DND-41 (cell line): ENCODE measurements around the gene ZNF581.

Source experiments
- EZH2 ChIP-seq: IDR thresholded peaks from 3 replicates; pipeline ENCODE4 v1.6.1; 2012; ENCODE audit warnings: borderline replicate concordance, low read depth, mild to moderate bottlenecking, moderate library complexity, low read length, inconsistent platforms; ENCODE audit not compliant: severe bottlenecking
- TF ChIP-seq, protein P1 (sequence below): IDR thresholded peaks from 2 replicates; pipeline ENCODE4 v1.5.1; 2012; ENCODE audit warnings: borderline replicate concordance, low read length, moderate library complexity, mild to moderate bottlenecking; ENCODE audit not compliant: poor library complexity, severe bottlenecking; ENCODE audit errors: extremely low read depth

DNA sequence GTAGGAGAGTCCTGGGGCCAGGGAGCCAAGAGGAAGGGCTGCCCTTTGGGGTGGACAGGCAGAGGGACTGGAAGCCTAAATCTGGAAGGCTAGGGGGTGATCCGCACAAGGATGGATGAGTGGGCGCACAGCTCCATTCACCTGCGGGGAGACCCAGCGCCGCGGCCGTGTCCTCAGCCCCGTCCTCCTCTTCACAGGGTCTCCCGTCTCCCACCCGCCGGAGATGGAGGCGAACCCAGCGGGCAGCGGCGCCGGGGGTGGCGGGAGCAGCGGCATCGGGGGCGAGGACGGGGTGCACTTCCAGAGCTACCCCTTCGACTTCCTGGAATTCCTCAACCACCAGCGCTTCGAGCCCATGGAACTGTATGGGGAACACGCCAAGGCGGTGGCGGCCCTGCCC is 30.1 kb upstream of the ZNF581 start:
- TF ChIP-seq, protein P1, sequence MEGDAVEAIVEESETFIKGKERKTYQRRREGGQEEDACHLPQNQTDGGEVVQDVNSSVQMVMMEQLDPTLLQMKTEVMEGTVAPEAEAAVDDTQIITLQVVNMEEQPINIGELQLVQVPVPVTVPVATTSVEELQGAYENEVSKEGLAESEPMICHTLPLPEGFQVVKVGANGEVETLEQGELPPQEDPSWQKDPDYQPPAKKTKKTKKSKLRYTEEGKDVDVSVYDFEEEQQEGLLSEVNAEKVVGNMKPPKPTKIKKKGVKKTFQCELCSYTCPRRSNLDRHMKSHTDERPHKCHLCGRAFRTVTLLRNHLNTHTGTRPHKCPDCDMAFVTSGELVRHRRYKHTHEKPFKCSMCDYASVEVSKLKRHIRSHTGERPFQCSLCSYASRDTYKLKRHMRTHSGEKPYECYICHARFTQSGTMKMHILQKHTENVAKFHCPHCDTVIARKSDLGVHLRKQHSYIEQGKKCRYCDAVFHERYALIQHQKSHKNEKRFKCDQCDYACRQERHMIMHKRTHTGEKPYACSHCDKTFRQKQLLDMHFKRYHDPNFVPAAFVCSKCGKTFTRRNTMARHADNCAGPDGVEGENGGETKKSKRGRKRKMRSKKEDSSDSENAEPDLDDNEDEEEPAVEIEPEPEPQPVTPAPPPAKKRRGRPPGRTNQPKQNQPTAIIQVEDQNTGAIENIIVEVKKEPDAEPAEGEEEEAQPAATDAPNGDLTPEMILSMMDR: no peak
- no peak for TF ChIP-seq EZH2
